ENCODE measurements around the gene OR6C75. TPM values are rescaled to one million over a fixed set of nuclear protein-coding genes. Genes with fewer than 3 reads are reported as not detected.

Gene OR6C75
- total RNA-seq, 1 donor from 2014 or later: not detected

Other genes starting within 250 kb of the OR6C75 start
- not detected in 2 replicates for gene OR9K2, start 236.6 kb upstream of the OR6C75 start, total RNA-seq
- gene OR10A7, start 141.9 kb upstream of the OR6C75 start, total RNA-seq: not detected in 2 replicates
- gene OR6C74, start 118.4 kb upstream of the OR6C75 start, total RNA-seq: not detected in 2 replicates
- not detected in 2 replicates for gene OR6C6, start 66.4 kb upstream of the OR6C75 start, total RNA-seq
- gene OR6C1, start 48.6 kb upstream of the OR6C75 start, total RNA-seq: not detected in 2 replicates
- not detected in 2 replicates for gene OR6C3, start 32.2 kb upstream of the OR6C75 start, total RNA-seq
- gene OR6C65, start 37.6 kb downstream of the OR6C75 start, total RNA-seq: not detected in 2 replicates
- gene OR6C76, start 63.3 kb downstream of the OR6C75 start, total RNA-seq: not detected in 2 replicates
- not detected in 2 replicates for gene OR6C2, start 81.1 kb downstream of the OR6C75 start, total RNA-seq
- gene OR6C70, start 107.2 kb downstream of the OR6C75 start, total RNA-seq: not detected in 2 replicates
- gene OR6C68, start 129.4 kb downstream of the OR6C75 start, total RNA-seq: not detected in 2 replicates
- gene OR6C4, start 186.6 kb downstream of the OR6C75 start, total RNA-seq: not detected in 2 replicates
- gene OR2AP1, start 209.5 kb downstream of the OR6C75 start, total RNA-seq: not detected in 2 replicates

Measured in myocyte (in vitro differentiated cells).